ENCODE measurements around the gene HACL1. TPM values are rescaled to one million over a fixed set of nuclear protein-coding genes. Genes with fewer than 3 reads are reported as not detected.

HACL1 gene
- total RNA-seq, 1 donor from 2014 or later, result 25.0 TPM

GRCh38 chr3:15511156-15511555 is 90.2 kb downstream of the HACL1 start:
- no peak for TF ChIP-seq CTCF (IDR thresholded peaks at IDR 0.05; ENCODE audit: insufficient read depth, low read length, severe bottlenecking)
- no peak for DNase-seq (ENCODE audit: low read depth)
- no peaks in the 10 kb centered on the region for H3K36me3 ChIP-seq (ENCODE audit: control insufficient read depth, insufficient read depth, low read length)
- no peak for FAIRE-seq
- no peak overlapping the region for H3K4me3 ChIP-seq (ENCODE audit: low read depth, low read length)
- H3K27me3 ChIP-seq (ENCODE audit: control insufficient read depth, insufficient read depth, low read length), result no peaks in the 10 kb centered on the region

Other genes with a start within 250 kb of the HACL1 start
- gene METTL6, start 174.0 kb downstream of the HACL1 start, total RNA-seq, result 41.3 TPM in 2 replicates
- gene EAF1, start 174.0 kb downstream of the HACL1 start, total RNA-seq, result 34.0 and 34.2 TPM in 2 replicates
- gene COLQ, start 79.9 kb downstream of the HACL1 start, total RNA-seq, result under 0.01 and 0.38 TPM in 2 replicates
- 9.3 and 9.7 TPM in 2 replicates for gene BTD, start 176 bp upstream of the HACL1 start, total RNA-seq
- gene ANKRD28, start 196.4 kb upstream of the HACL1 start, total RNA-seq, result 55.9 and 60.6 TPM in 2 replicates

Measured in bronchial epithelial cell (primary cell).